ENCODE data around the gene PHACTR3. TPM values are rescaled to one million over a fixed set of nuclear protein-coding genes. Genes with fewer than 3 reads are reported as not detected.

The PHACTR3 gene
- total RNA-seq, 1 experiment from 2014 or later = 0.10 TPM

DNA sequence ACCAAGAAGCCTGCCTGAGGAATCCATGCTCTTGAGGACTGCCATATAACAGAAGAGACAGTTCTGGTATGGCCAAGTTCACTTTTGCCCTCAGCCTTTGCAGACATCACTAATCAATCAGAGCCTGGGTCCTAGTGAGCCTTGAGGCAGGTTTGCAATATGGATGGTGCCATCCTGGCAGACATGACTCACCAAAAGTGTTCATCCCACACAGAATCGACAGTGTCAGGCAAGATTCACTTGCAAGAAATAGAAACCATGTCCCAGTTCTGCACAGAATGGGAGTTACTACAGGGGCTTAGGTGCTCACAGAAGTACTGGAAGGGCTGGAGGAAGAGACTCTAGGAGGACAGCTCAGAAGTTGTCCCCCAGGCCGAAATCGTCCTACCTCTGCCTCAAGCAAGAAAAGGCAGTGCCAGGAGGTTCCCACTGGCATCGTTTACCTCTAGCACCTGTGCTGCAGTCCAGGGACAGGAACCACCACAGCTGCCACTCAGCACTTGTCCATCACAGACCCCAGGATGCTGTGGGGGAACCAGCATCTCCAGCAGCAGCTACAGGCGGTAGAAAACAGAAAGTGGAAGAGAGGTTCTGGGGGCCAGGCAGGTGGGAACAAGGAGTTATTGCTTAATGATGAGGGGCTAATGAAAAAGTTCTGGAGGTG is 42.6 kb upstream of the PHACTR3 start:
- no peak for DNase-seq (ENCODE audit: low read depth, low spot score)

GRCh38 chr20:59564171-59564570 is 40.2 kb upstream of the PHACTR3 start:
- POLR2A ChIA-PET = no interaction called here
- CTCF ChIA-PET = no interaction called here
- in situ Hi-C loops (cut with HindIII; ENCODE audit: low pct_unique_long_range_greater_than_20kb, low sequenced_read_pairs) = no loop called here
- intact Hi-C loops (cut with micrococcal nuclease; ENCODE audit: unreplicated experiment) = no loop called here
- no peak for DNase-seq (ENCODE audit: low read depth, low spot score)
- ATAC-seq = no peak
- Histone ChIP-seq H3K4me1 (ENCODE audit: control insufficient read depth, insufficient read depth, low read length) (0 out of 2 replicates have a peak, but pooled peaks cover 2% of the 10 kb centered on the region), H3K27ac (ENCODE audit: low read length) (no peak overlapping the region), H3K4me3 (ENCODE audit: low read depth in 2 of 2, low read length in 2 of 2) (no peak overlapping the region), H3K36me3 (ENCODE audit: control insufficient read depth, insufficient read depth, low read length) (no peaks in the 10 kb centered on the region), H3K27me3 (ENCODE audit: control insufficient read depth, insufficient read depth, low read length) (no peaks in the 10 kb centered on the region; the same call in 1 of the 2 replicates), H3K9me3 (ENCODE audit: control insufficient read depth, insufficient read depth, low read depth, low read length) (no peaks in the 10 kb centered on the region)
- no peak for TF ChIP-seq POLR2AphosphoS5 (IDR thresholded peaks at IDR 0.05; ENCODE audit: low read depth, low read length)
- TF ChIP-seq, protein P1, sequence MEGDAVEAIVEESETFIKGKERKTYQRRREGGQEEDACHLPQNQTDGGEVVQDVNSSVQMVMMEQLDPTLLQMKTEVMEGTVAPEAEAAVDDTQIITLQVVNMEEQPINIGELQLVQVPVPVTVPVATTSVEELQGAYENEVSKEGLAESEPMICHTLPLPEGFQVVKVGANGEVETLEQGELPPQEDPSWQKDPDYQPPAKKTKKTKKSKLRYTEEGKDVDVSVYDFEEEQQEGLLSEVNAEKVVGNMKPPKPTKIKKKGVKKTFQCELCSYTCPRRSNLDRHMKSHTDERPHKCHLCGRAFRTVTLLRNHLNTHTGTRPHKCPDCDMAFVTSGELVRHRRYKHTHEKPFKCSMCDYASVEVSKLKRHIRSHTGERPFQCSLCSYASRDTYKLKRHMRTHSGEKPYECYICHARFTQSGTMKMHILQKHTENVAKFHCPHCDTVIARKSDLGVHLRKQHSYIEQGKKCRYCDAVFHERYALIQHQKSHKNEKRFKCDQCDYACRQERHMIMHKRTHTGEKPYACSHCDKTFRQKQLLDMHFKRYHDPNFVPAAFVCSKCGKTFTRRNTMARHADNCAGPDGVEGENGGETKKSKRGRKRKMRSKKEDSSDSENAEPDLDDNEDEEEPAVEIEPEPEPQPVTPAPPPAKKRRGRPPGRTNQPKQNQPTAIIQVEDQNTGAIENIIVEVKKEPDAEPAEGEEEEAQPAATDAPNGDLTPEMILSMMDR (IDR thresholded peaks at IDR 0.05) = no peak
- TF ChIP-seq REST (IDR thresholded peaks at IDR 0.05; ENCODE audit: insufficient read depth in 1 of 2, low read depth in 2 of 2, low read length in 1 of 2) = no peak
- no peak for TF ChIP-seq TCF7L2 (IDR thresholded peaks at IDR 0.05; ENCODE audit: low read depth, low read length)
- TF ChIP-seq SIN3A (IDR thresholded peaks at IDR 0.05; ENCODE audit: borderline replicate concordance, insufficient read depth, low read depth, low read length) = no peak
- BruUV-seq (replicated peaks) = no TSS peak

More for the DNA sequence above, 42.6 kb upstream of the PHACTR3 start:
- no TSS peak for BruUV-seq (replicated peaks)
- no peaks in the 10 kb centered on the region for H3K9me3 ChIP-seq (ENCODE audit: control insufficient read depth, insufficient read depth, low read depth, low read length)
- H3K4me3 ChIP-seq (ENCODE audit: low read depth in 2 of 2, low read length in 2 of 2) = no peak overlapping the region
- TF ChIP-seq REST (IDR thresholded peaks at IDR 0.05; ENCODE audit: insufficient read depth in 1 of 2, low read depth in 2 of 2, low read length in 1 of 2) (no peak), POLR2AphosphoS5 (IDR thresholded peaks at IDR 0.05; ENCODE audit: low read depth, low read length) (no peak), SIN3A (IDR thresholded peaks at IDR 0.05; ENCODE audit: borderline replicate concordance, insufficient read depth, low read depth, low read length) (no peak), TCF7L2 (IDR thresholded peaks at IDR 0.05; ENCODE audit: low read depth, low read length) (no peak)
- TF ChIP-seq, protein P1 (IDR thresholded peaks at IDR 0.05) = no peak
- H3K27me3 ChIP-seq (ENCODE audit: control insufficient read depth, insufficient read depth, low read length) = no peaks in the 10 kb centered on the region; the same call in 1 of the 2 replicates
- CTCF ChIA-PET = interaction anchor here (0.7 to 1.0 kb wide), 2 partner anchors 11 to 1616 kb away, joined by 3 read pairs; no protein-coding TSS in a partner anchor
- intact Hi-C loops (cut with micrococcal nuclease; ENCODE audit: unreplicated experiment) = no loop called here
- ATAC-seq = no peak
- H3K27ac ChIP-seq (ENCODE audit: low read length) = no peak overlapping the region
- H3K4me1 ChIP-seq (ENCODE audit: control insufficient read depth, insufficient read depth, low read length) = 0 out of 2 replicates have a peak, but pooled peaks cover 2% of the 10 kb centered on the region
- no peaks in the 10 kb centered on the region for H3K36me3 ChIP-seq (ENCODE audit: control insufficient read depth, insufficient read depth, low read length)
- in situ Hi-C loops (cut with HindIII; ENCODE audit: low pct_unique_long_range_greater_than_20kb, low sequenced_read_pairs) = no loop called here
- POLR2A ChIA-PET = interaction anchor here (0.6 kb wide), 1 partner anchor 139 kb away, joined by 3 read pairs; no protein-coding TSS in a partner anchor
